G401.6 (cell line): Measurements from ENCODE around the gene KRT84.

ENCODE experiments used
- FAIRE-seq: peaks from 2 replicates; lab custom pipeline; 2012; peaks lifted over from hg19 to GRCh38; lab: Jason Lieb, UNC

KRT84 gene

DNA sequence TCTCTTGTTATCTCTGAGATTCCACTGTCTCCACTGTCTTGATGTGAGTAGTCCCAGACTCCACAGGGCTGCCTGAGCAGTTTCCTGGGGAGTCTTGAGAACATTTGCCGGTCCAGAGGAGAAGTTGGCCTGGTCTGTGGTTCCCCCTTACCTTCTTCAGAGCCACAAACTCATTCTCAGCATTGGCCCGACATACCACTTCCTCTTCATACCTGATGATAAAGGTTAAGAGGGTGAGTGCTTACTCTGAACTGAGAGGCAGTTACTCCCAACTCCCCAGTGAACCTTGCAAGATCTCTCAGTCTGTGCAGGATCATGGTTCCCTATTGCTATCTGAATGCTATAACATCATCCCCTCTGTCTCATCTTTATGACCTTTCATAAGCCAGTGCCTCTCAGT is 2.6 kb downstream of the KRT84 start:
- no peak for FAIRE-seq

GRCh38 chr12:52381206-52381605 is 4.2 kb downstream of the KRT84 start:
- no peak for FAIRE-seq

DNA sequence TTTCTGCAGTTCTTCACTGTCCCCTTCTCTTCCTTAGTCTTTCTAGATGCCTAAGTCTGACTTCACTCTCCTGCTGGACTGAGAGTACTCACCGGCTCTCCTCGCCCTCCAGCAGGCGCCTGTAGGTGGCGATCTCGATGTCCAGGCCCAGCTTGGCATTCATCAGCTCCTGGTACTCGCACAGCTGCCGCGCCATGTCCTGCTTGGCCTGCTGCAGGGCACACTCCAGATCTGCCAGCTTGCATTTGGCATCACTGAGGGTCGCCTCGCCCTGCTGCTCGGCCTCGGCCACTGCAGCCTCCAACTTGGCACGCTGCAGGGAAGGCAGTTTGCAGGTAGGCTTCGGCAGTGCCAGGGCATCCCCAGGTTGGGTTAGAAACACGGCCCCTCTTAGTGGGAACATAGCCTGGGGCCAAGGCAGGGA is 5.2 kb downstream of the KRT84 start:
- FAIRE-seq = no peak

DNA sequence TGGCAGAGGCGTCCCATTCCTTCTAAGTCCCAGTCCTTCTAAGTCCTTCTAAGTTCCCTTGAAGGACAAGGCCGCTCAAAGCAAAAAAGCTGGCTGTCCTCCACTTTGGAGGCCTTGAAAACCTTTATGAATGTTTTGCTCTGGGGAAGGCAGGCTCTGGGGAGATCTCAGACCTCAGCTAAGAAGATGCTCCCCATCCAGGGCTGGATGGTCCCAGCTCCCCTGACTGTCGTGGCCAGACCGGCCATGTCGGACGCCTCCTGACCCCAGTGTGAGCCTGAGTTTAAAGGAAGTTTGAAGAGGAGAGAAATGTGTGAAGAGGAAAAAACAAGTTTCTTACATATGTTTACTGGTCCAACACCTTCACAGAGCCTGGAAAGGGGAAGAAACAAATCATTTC is 5.9 kb downstream of the KRT84 start:
- no peak for FAIRE-seq

DNA sequence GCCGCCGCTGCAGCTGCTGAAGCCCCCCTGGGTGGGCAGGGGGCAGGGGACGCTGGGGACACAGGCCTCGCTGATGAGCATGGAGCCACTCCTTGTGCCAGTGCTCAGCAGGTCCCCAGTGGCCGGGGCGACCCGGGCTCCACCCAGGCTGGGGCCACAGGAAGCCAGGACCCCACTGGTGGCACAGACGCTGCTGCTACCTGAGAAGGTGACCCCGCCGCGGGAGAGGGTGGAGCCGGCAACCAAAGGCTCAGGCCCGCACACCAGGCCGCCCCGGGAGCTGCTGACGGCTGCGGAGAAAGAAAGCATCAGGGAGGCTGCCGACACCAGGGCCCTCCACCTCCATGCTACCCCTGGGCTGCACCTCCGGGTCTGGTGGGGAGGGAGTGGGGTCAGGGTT is 7.4 kb downstream of the KRT84 start:
- no peak for FAIRE-seq

- no peak for FAIRE-seq
Measured at GRCh38 chr12:52377266-52377665, 8.2 kb downstream of the KRT84 start.

GRCh38 chr12:52372216-52373154 is 13.0 kb downstream of the KRT84 start:
- FAIRE-seq = no peak

GRCh38 chr12:52371716-52372115 is 13.7 kb downstream of the KRT84 start:
- FAIRE-seq = no peak

GRCh38 chr12:52370926-52371608 is 14.4 kb downstream of the KRT84 start:
- no peak for FAIRE-seq

DNA sequence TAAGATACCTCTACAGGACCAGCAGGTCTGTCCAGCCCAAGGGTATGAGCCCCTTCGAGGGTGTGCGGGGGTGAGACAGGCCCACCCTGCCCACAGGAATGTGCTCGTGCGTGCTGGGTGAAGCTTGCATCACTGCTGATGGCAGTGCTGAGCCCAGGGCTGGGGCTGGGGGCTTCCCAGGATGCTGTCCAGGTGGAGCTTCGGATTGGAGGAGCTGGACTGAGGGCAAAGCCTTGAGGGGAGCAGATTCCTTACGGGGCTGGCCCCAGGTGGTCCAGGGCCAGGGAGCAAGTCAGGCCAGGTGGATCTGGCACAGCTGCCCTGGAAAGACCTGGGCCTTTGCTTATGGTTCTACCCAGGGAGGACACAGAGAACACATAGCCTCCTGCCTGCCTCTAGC is 15.6 kb downstream of the KRT84 start:
- no peak for FAIRE-seq

DNA sequence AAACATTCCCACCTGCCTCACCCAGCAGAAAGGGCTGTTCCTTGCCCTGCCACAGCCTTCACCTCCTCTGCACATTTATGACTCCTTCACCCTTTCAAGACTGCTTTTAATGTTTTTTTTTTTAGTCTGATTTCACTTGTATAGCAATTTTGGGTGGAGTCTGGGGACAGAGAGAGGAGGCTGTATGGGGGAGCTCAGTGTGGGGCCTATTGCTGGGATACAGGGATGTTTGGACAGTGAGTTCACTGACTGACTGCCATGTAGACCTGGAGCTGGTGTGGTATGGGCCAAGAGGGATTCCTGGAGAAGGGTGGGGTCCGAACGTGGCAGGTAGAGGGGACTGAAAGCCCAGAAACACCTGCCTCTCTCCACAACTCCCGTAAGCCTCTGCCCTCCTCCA is 16.2 kb downstream of the KRT84 start:
- no peak for FAIRE-seq

GRCh38 chr12:52368508-52368907 is 16.9 kb downstream of the KRT84 start:
- no peak for FAIRE-seq

DNA sequence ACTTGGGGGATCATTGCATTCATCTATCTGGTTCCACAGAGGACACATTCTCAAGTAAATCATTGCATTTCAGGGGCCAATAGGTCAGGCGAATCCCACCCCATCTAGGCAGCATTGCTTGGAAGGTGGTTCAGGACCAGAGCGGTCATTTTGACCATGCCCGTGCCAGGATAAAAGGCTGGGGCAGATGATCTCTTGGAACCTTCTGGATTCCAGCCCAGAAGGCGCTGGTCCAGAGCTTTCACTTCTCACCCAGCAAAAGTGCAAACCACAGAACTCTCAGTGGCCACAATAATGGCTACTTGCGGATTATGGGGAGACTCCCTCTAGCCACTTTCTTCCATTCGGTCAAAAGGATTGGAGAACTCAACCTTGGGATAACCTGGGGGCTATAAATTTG is 17.6 kb downstream of the KRT84 start:
- FAIRE-seq = no peak

DNA sequence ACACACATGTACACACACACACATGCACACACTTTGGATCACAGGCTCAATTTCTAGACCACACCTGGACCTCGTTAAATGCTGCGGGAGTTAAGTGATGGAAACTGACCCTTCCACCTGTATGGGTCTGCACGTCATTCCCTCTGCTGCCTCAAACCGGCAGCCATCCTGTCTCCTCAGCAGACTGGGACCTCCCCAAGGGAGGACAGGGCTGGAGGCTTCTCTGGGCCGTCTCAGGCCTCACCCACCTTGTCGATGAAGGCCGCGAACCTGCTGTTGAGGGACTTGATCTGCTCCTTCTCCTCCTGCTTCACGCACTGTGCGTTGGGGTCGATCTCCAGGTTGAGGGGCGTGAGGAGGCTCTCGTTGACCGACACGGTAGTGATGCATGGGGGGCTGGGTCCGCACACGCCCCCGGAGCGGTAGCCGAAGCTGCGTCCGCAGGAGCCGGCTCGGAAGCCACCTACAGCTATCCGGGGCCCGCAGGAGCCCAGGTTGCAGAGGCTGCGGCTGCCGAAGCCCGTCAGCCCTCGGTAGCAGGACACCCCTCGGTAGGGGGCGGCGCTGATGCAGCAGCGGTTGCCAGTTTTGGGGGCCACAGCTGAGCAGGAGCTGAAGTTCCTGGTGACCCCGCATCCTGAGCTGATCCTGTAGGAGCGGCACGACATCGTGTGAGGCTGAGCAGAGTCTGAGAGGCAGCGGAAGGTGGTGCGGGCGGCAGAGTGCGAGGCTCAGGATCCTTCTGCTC is 18.5 kb downstream of the KRT84 start, which contains the start of gene KRT85:
Gene KRT85, minus strand, starts transcription at position 744 of the 748 bp plus-strand sequence. Its CDS starts 76 bp downstream, at position 668.
- FAIRE-seq = no peak

- no peak for FAIRE-seq
Measured at GRCh38 chr12:52364901-52365489, 20.5 kb downstream of the KRT84 start.

DNA sequence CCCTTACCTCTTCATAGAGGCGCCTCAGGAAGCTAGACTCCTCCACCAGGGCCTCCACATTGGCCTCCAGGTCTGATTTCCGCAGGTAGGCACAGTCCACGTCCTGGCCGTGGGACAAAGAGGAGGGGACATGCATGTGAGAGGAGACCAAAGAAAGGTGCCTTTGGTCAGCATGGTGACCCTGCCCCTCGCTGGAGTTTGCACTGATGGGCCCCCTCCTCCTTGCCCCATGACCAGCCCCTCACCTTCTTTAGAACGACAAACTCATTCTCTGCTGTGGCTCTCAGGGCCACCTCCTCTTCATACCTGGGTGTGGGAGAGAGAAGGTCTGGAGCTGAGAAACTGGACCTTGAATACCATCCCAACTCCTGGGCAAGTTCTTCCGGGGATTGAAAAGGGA is 21.4 kb downstream of the KRT84 start:
- FAIRE-seq = no peak

DNA sequence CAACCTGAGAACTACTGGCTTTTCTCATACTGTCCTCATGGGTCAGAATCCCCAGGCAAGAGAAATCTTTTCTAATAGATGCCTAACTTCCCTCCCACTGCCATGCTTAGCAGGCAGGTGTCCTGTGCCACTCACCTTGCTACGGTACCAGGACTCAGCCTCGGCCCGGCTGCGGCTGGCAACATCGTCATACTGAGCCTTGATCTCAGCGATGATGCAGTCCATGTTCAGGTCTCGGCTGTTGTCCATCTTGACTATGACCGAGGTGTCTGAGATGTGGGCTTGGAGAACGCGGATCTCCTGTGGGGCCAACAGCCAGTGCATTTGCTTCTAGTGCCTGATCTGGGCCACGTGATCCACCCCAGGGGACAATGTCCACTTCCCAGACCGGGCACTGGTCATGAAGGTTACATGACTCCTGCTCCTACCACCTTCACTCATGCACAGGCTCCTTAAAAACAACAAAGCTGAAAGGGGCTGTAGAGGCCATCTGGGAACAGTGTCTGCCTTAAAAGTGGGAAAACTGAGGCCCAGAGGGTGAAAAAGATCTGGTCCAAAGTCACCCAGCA is 22.3 kb downstream of the KRT84 start:
- FAIRE-seq = no peak

DNA sequence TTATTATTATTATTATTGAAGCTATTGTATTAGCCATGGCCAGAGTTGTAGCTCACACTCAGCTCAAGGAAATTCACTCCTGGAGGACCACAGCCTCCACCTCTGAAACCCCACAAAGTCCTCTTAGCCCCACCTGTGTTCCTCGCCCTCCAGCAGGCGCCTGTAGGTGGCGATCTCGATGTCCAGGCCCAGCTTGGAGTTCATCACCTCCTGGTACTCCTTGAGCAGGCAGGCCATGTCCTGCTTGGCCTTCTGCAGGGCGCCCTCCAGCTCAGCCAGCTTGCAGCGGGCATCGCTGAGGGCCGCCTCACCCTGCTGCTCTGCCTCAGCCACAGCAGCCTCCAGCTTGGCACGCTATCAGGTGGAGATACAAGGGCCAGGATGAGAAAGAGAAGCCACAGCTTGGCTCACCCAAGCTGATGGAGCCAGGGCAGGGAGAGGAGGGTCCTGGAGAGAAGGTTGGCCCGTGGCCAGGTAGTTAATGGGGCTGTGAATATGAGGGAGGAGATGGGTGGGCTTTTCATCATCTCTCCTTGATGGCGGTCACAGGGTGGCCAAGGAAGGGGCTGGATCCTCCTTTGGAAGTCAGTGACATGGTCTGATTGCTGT is 23.2 kb downstream of the KRT84 start:
- FAIRE-seq = no peak

- no peak for FAIRE-seq
Measured at GRCh38 chr12:52361553-52361952, 23.9 kb downstream of the KRT84 start.

DNA sequence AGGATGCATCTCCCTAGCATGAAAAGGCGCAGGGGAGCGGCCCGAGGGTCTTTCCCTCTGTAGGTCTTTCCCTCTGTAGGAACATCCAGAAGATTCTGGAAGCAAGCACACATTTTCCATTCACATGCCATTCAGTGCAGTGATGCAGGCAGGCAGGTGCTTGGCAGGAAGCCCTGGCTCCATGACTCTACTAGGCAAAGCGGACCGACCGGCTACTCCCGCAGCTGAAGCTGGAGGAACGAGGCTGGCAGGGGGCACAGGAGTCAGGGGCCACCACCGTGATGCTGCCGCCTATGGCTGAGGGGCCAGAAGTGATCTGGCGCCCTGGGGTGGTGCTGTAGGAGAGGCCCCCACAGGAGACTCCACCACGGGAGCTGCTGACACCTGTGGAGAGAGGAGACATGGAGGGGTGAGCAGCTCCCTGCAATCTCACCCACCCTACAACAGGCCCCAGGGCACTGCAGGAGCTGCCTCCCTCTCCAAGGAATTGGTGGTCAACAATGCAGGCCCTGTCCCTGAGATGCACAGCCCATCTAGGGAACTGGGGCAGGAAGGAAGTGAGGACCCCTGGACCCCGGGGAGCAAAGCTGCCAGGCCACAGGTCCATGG is 24.7 kb downstream of the KRT84 start:
- no peak for FAIRE-seq

DNA sequence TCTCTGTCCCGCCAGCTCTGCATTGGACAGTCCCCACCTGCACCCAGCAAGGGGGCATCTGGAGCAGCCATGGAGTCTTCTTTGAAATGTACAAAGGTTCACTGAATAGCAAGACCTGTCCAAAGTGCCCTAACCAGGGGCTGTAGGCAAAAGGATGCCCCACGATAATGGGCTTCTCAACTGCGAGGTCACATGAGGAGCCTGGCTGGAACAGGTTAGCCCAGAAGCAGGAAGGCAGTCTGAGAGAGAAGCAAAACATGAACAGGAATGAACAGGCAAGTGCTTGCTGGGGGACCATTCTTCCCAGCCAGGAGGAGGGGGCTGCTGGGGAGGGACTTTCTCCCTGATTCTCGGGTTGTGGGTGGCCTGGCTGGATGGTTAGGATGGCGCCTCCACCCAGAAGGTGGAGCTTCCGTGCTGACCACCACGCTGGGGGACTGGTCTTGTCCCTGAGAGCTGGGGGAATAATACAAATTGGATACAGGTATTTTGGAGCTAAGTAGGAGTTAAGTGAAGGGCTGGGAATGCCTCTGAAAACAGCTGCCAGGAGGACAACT is 25.3 kb downstream of the KRT84 start:
- FAIRE-seq = no peak
